Adrenal gland (tissue), 12 donors: ENCODE results near the gene MAT2B. TPM values are rescaled to one million over a fixed set of nuclear protein-coding genes. Genes with fewer than 3 reads are reported as not detected.

Source experiments
- DNase-seq, 7 donors: peaks; one replicate each; pipeline ENCODE4 v3.0.0-alpha.2; 2019 to 2020
- H3K27ac ChIP-seq, 5 donors: fragments of 200-600 bp; sonication (generic) in 4 of 5; 1 replicate in 3 of 5; 2 replicates in 2 of 5; pipeline versions ENCODE4 v1.5.1 to v1.8.0; 2016 to 2020; ENCODE audit warnings: mild to moderate bottlenecking in 1 of 5
- H3K27me3 ChIP-seq: fragments of 200-600 bp; 2 replicates; pipeline ENCODE4 v1.8.0; 2021
- H3K36me3 ChIP-seq, 2 donors: fragments of 200-600 bp; replicated peaks in 1 of 2; 1 replicate in 1 of 2; 2 replicates in 1 of 2; pipeline versions ENCODE4 v1.5.1 to v1.8.0; 2018 to 2022
- H3K4me1 ChIP-seq, 2 donors: fragments of 200-600 bp; replicated peaks in 1 of 2; 1 replicate in 1 of 2; 2 replicates in 1 of 2; pipeline versions ENCODE4 v1.5.1 to v1.8.0; 2018 to 2021
- H3K4me3 ChIP-seq, 4 donors: fragments of 200-600 bp; sonication (generic) in 3 of 4; one replicate each; pipeline ENCODE4 v1.5.1; 2016 to 2018
- H3K9me3 ChIP-seq, 3 donors: fragments of 200-600 bp; sonication (generic) in 1 of 3; replicated peaks in 1 of 3; 1 replicate in 2 of 3; 2 replicates in 1 of 3; pipeline versions ENCODE4 v1.5.1 to v1.8.0; 2016 to 2021
- CTCF ChIP-seq, 6 experiments: fragments of 450-650 bp in 4 of 6; fragments of 200-600 bp in 2 of 6; sonication (generic) in 1 of 6; IDR thresholded peaks; 1 replicate in 5 of 6; 2 replicates in 1 of 6; pipeline versions ENCODE4 v1.5.1 to v1.8.0; 2016 to 2021; ENCODE audit warnings: antibody characterized with exemption in 6 of 6, mild to moderate bottlenecking in 2 of 6, moderate library complexity in 1 of 6
- POLR2A ChIP-seq, 2 donors: fragments of 450-650 bp; IDR thresholded peaks; one replicate each; pipeline ENCODE4 v1.6.1; 2017; ENCODE audit warnings: antibody characterized with exemption in 2 of 2, mild to moderate bottlenecking in 2 of 2, moderate library complexity in 1 of 2
- WGBS, 4 donors: extraction: QIAGEN DNeasy Blood & Tissue Kit in 2 of 4; methylation state at CpG; one replicate each; pipeline versions ENCODE4 v1.1.5 to v1.1.7; 2013 to 2017; 5-methylcytosine and 5-hydroxymethylcytosine counted together
- intact Hi-C, 2 donors: fragments of 100-400 bp; cut with DNase I; formaldehyde crosslinking; loops; one replicate each; pipeline versions ENCODE4 v1.14.1 to v1.15.0; 2022 to 2023
- polyA plus RNA-seq, 3 donors: library from polyadenylated mRNA; stranded (reverse); fragments of 200-250 nt in 2 of 3; fragments of 350-450 nt in 1 of 3; fragmentation: Illumina TruSeq in 1 of 3; extraction: RNeasy Lipid Tissue Mini Kit (QIAGEN cat#74804) in 1 of 3; gene quantifications; one replicate each; pipeline ENCODE4 v1.2.3, GENCODE V29; 2013 to 2014
- total RNA-seq, 9 donors: library from RNA; depleted of rRNA in 4 of 9; stranded (reverse); fragments of >200 nt in 4 of 9; fragments of 120-200 nt in 1 of 9; fragmentation: NEBNext Ultra II Directional in 1 of 9; extraction: Animal tissue kit (Norgen Biotek cat#: 25700) in 1 of 9; gene quantifications; one replicate each; pipeline versions ENCODE4 v1.1.0 to v1.2.4, GENCODE V29; 2013 to 2023
- donor health status: healthy with polysubstance abuse.
- donor health status: Bipolar disorder and iron deficiency.
- donor health status: DM: yes; HTN: yes; CAD: no.
- donor health status: DM: no; HTN: no; CAD: no.
- donor health status: DM: no; HTN: no; CAD: no.
- donor health status: DM: yes; HTN: yes; CAD: no.

MAT2B gene
- total and polyA plus RNA-seq, 12 donors: 20.9 to 83.7 (median 57.5) TPM

- H3K36me3 ChIP-seq: no peaks in the 10 kb centered on the region
- 92 to 96% (median 95%) methylated on average over 1 of the region's 1 CpG for whole genome bisulfite sequencing, 4 donors
- intact Hi-C loops: no loop called here
- DNase-seq: no peak
- no peak overlapping the region for H3K4me3 ChIP-seq
- H3K4me1 ChIP-seq: no peaks in the 10 kb centered on the region
- no peaks in the 10 kb centered on the region for H3K9me3 ChIP-seq
- no peaks in the 10 kb centered on the region for H3K27me3 ChIP-seq
- no peak for TF ChIP-seq POLR2A (IDR thresholded peaks at IDR 0.05)
- no peak for TF ChIP-seq CTCF (IDR thresholded peaks at IDR 0.05)
- no peak overlapping the region for H3K27ac ChIP-seq
Observed at GRCh38 chr5:163496286-163496685, 9.1 kb upstream of the MAT2B start.

DNA sequence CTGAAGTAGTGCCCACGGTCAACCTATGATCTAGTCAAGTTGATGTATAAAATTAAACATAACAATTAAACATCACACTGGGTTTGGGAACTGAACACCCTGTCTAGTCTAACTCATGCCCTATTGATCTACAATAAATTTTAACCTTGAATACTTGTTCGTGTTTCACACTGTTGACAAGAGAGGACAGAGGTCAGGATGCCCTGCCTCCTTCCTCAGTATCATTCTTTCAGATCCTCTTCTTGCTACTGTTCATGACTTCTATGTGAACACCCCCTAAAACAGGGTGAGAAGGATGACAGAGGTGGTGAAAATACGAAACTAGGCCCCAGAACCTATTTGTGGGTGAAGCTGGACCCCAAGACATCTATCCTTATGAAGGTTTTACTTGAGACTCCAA, 8.1 kb upstream of the MAT2B start:
- WGBS, 4 donors: 79 to 86% (median 83%) methylated on average over 3 of the region's 3 CpGs
- H3K27me3 ChIP-seq: no peaks in the 10 kb centered on the region
- H3K36me3 ChIP-seq: no peaks in the 10 kb centered on the region
- no peak overlapping the region for H3K4me3 ChIP-seq
- no peak for DNase-seq
- no peaks in the 10 kb centered on the region for H3K9me3 ChIP-seq
- intact Hi-C loops: no loop called here
- no peak overlapping the region for H3K27ac ChIP-seq
- TF ChIP-seq CTCF (IDR thresholded peaks at IDR 0.05): no peak
- TF ChIP-seq POLR2A (IDR thresholded peaks at IDR 0.05): no peak
- H3K4me1 ChIP-seq: peaks cover 0 to 1% of the 10 kb centered on the region in 2 donors

GRCh38 chr5:163498886-163499285, 6.5 kb upstream of the MAT2B start:
- TF ChIP-seq CTCF (IDR thresholded peaks at IDR 0.05) (no peak), POLR2A (IDR thresholded peaks at IDR 0.05) (no peak)

GRCh38 chr5:163502521-163502920, 2.9 kb upstream of the MAT2B start:
- intact Hi-C loops: no loop called here
- peak overlapping the region in 2 of 4 donors; percentile 30 to 93 for H3K4me3 ChIP-seq
- peak overlapping the region; percentile 64 to 100 (median 98) for H3K27ac ChIP-seq
- H3K9me3 ChIP-seq: no peaks in the 10 kb centered on the region
- 31 to 54% (median 39%) methylated on average over 8 of the region's 8 CpGs for WGBS, 4 donors
- no peaks in the 10 kb centered on the region for H3K27me3 ChIP-seq
- H3K4me1 ChIP-seq: peaks cover 7 to 33% of the 10 kb centered on the region in 2 donors
- no peak for TF ChIP-seq POLR2A (IDR thresholded peaks at IDR 0.05)
- no peak for TF ChIP-seq CTCF (IDR thresholded peaks at IDR 0.05)
- H3K36me3 ChIP-seq: no peaks in the 10 kb centered on the region
- no peak for DNase-seq

More at GRCh38 chr5:163498886-163499285, 6.5 kb upstream of the MAT2B start:
- no peaks in the 10 kb centered on the region for H3K27me3 ChIP-seq
- intact Hi-C loops: no loop called here
- H3K4me1 ChIP-seq: peaks cover 0 to 11% of the 10 kb centered on the region in 2 donors
- no peak for DNase-seq
- 75 to 92% (median 83%) methylated on average over 1 of the region's 1 CpG for WGBS, 4 donors
- H3K9me3 ChIP-seq: no peaks in the 10 kb centered on the region
- no peak overlapping the region for H3K4me3 ChIP-seq
- no peaks in the 10 kb centered on the region for H3K36me3 ChIP-seq
- no peak overlapping the region for H3K27ac ChIP-seq
